Ovary (tissue), 9 donors: ENCODE results near the gene WFDC1. TPM values are rescaled to one million over a fixed set of nuclear protein-coding genes. Genes with fewer than 3 reads are reported as not detected.
"Not testable (repeated sequence)": the region's sequence is repeated elsewhere in the genome, so short reads cannot be mapped to it uniquely, and the experiment has no call there.

ENCODE experiments used
- DNase-seq, 5 donors: peaks; one replicate each; pipeline ENCODE4 v3.0.0-alpha.2; 2019 to 2020
- H3K27ac ChIP-seq, 2 donors: fragments of 200-600 bp; one replicate each; pipeline versions ENCODE4 v1.5.1 to v1.8.0; 2019 to 2022
- H3K27me3 ChIP-seq: fragments of 200-600 bp; one replicate; pipeline ENCODE4 v1.8.0; 2022
- H3K36me3 ChIP-seq: fragments of 200-600 bp; sonication (generic); one replicate; pipeline ENCODE4 v1.5.1; 2019
- H3K4me1 ChIP-seq: one replicate; pipeline ENCODE4 v1.8.1; 2013; ENCODE audit warnings: mild to moderate bottlenecking, moderate library complexity; ENCODE audit not compliant: insufficient read depth
- H3K4me3 ChIP-seq: fragments of 200-600 bp; sonication (generic); one replicate; pipeline ENCODE4 v1.5.1; 2017
- H3K9me3 ChIP-seq, 2 donors: fragments of 200-600 bp in 1 of 2; sonication (generic) in 1 of 2; one replicate each; pipeline versions ENCODE4 v1.5.1 to v1.8.1; 2013 to 2019; ENCODE audit warnings: mild to moderate bottlenecking in 1 of 2, moderate library complexity in 1 of 2
- CTCF ChIP-seq, 3 donors: fragments of 450-650 bp in 2 of 3; fragments of 200-600 bp in 1 of 3; IDR thresholded peaks; one replicate each; pipeline versions ENCODE4 v1.5.1 to v1.8.0; 2016 to 2022; ENCODE audit warnings: antibody characterized with exemption in 3 of 3, mild to moderate bottlenecking in 1 of 3
- EP300 ChIP-seq: sonication (generic); formaldehyde crosslinking; IDR thresholded peaks from one replicate; pipeline ENCODE4 v1.6.1; 2017; ENCODE audit warnings: antibody characterized with exemption
- POLR2A ChIP-seq: fragments of 450-650 bp; IDR thresholded peaks from one replicate; pipeline ENCODE4 v1.6.1; 2017; ENCODE audit warnings: antibody characterized with exemption, mild to moderate bottlenecking, moderate library complexity
- WGBS, 3 donors: extraction: QIAGEN DNeasy Blood & Tissue Kit in 1 of 3; methylation state at CpG; one replicate each; pipeline versions ENCODE4 v1.1.5 to v1.1.7; 2013 to 2017; 5-methylcytosine and 5-hydroxymethylcytosine counted together
- intact Hi-C, 4 donors: fragments of 100-400 bp; cut with DNase I; formaldehyde crosslinking; loops; one replicate each; pipeline versions ENCODE4 v1.11.0 to v1.15.1; 2022 to 2023
- polyA plus RNA-seq, 2 donors: library from polyadenylated mRNA; stranded (reverse); fragments of 200-250 nt in 1 of 2; fragments of 350-450 nt in 1 of 2; fragmentation: Illumina TruSeq in 1 of 2; extraction: RNeasy Lipid Tissue Mini Kit (QIAGEN cat#74804) in 1 of 2; gene quantifications; one replicate each; pipeline ENCODE4 v1.2.3, GENCODE V29; 2013 to 2014
- total RNA-seq, 7 donors: library from RNA; depleted of rRNA in 2 of 7; stranded (reverse); fragments of >200 nt in 2 of 7; fragmentation: NEBNext Ultra II Directional in 3 of 7; extraction: Animal tissue kit (Norgen Biotek cat#: 25700) in 3 of 7; gene quantifications; one replicate each; pipeline versions ENCODE4 v1.1.0 to v1.2.4, GENCODE V29; 2016 to 2023
- donor health status: DM: no; HTN: no; CAD: no; lungs with moderate emphysema.
- donor health status: DM: no; HTN: no; CAD: no.
- donor health status: Bipolar disorder and iron deficiency.
- donor health status: DM: yes; HTN: yes; CAD: no.
- donor health status: DM: no; HTN: no; CAD: no.
- donor health status: DM: yes; HTN: yes; CAD: no.

The WFDC1 gene
- total and polyA plus RNA-seq, 9 donors, result 0.57 to 10.7 (median 2.1) TPM

DNA sequence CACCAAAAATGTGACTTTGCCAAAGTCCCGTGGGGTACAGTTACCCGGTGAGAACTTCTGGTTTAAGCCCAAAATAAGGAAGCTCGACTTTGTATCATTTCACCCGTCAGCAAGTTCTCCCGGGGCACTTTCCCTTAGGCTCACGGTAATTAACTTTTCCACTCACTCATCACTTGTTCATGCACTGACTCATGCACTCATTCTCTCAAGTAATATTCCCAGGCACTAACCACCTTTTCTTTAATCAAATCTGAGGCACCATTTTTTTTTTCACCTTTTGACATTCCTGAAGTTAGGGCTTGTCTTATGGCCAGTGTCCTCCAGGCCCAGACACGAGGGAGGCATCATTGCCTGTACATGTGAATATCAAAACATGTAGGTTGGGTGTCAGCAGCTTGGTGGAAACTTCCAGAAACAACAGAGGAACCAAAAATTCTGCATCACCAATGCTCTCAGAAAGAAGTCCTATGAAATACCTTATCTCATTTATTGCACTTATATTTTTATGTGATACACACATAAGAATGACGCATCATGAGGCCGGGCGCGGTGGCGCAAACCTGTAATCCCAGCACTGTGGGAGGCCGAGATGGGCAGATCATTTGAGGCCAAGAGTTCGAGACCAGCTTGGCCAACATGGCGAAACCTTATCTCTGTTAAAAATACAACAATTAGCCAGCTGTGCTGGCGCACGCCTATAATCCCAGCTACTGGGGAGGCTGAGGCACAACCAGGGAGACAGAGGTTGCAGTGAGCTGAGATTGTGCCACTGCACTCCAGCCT lies 37.5 kb downstream of the WFDC1 start:
- intact Hi-C loops, result no loop called here
- 86 to 91% (median 88%) methylated on average over 17 of the region's 17 CpGs for WGBS, 3 donors
- no peaks in the 10 kb centered on the region for H3K27me3 ChIP-seq

GRCh38 chr16:84332975-84333684 lies 38.5 kb downstream of the WFDC1 start:
- Histone ChIP-seq H3K27ac (no peak overlapping the region), H3K4me1 (no peaks in the 10 kb centered on the region), H3K9me3 (no peaks in the 10 kb centered on the region), H3K4me3 (no peak overlapping the region), H3K27me3 (no peaks in the 10 kb centered on the region), H3K36me3 (no peaks in the 10 kb centered on the region)
- intact Hi-C loops, result no loop called here
- WGBS, 3 donors, result 80 to 89% (median 84%) methylated on average over 10 of the region's 10 CpGs
- no peak for TF ChIP-seq POLR2A
- TF ChIP-seq CTCF (IDR thresholded peaks at IDR 0.05), result no peak
- no peak for TF ChIP-seq EP300
- DNase-seq, result no peak

More for the DNA sequence above, 37.5 kb downstream of the WFDC1 start:
- TF ChIP-seq EP300, result no peak
- TF ChIP-seq CTCF (IDR thresholded peaks at IDR 0.05), result no peak
- no peak for TF ChIP-seq POLR2A
- H3K27ac ChIP-seq, result no peak overlapping the region
- DNase-seq, result no peak
- no peaks in the 10 kb centered on the region for H3K4me1 ChIP-seq
- no peaks in the 10 kb centered on the region for H3K36me3 ChIP-seq
- no peak overlapping the region for H3K4me3 ChIP-seq
- H3K9me3 ChIP-seq, result no peaks in the 10 kb centered on the region

GRCh38 chr16:84334058-84334457 lies 39.4 kb downstream of the WFDC1 start:
- 87 to 93% (median 92%) methylated on average over 3 of the region's 3 CpGs for WGBS, 3 donors
- no peak for TF ChIP-seq CTCF (IDR thresholded peaks at IDR 0.05)
- no peak for TF ChIP-seq EP300
- TF ChIP-seq POLR2A, result no peak
- Histone ChIP-seq H3K36me3 (no peaks in the 10 kb centered on the region), H3K9me3 (no peaks in the 10 kb centered on the region), H3K27me3 (no peaks in the 10 kb centered on the region), H3K4me1 (no peaks in the 10 kb centered on the region), H3K27ac (no peak overlapping the region), H3K4me3 (no peak overlapping the region)
- DNase-seq, result no peak
- intact Hi-C loops, result no loop called here

- WGBS, 3 donors, result 89 to 95% (median 89%) methylated on average over 1 of the region's 1 CpG
- Histone ChIP-seq H3K36me3 (no peaks in the 10 kb centered on the region), H3K27me3 (no peaks in the 10 kb centered on the region), H3K27ac (no peak overlapping the region), H3K9me3 (no peaks in the 10 kb centered on the region), H3K4me3 (no peak overlapping the region), H3K4me1 (no peaks in the 10 kb centered on the region)
- no peak for DNase-seq
- intact Hi-C loops, result no loop called here
- no peak for TF ChIP-seq EP300
- no peak for TF ChIP-seq POLR2A
- no peak for TF ChIP-seq CTCF (IDR thresholded peaks at IDR 0.05)
These were observed 39.8 kb downstream of the WFDC1 start for GRCh38 chr16:84334482-84334881.

DNA sequence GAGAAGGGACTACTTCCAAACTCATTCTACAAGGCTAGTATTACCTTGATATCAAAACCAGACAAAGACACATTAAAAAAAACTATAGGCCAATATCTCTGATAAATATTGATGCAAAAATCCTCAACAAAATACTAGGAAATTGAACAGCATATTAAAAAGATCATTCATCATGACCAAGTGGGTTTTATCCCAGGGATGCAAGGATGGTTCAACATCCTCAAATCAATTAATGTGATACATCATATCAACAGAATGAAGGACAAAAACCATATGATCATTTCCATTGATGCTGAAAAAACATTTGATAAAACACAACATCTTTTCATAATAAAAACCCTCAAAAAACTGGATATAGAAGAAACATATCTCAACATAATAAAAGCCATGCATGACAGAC lies 42.6 kb downstream of the WFDC1 start:
- intact Hi-C loops, H3K4me3 ChIP-seq, DNase-seq, H3K27ac ChIP-seq, H3K27me3 ChIP-seq, H3K9me3 ChIP-seq, H3K4me1 ChIP-seq, H3K36me3 ChIP-seq: not testable (repeated sequence)
